Effector memory CD8-positive, alpha-beta T cell (primary cell): ENCODE measurements around the gene SRGAP2C.
"Not testable (repeated sequence)": the region's sequence is repeated elsewhere in the genome, so short reads cannot be mapped to it uniquely, and the experiment has no call there.

Experiments
- ATAC-seq: fragments of 150-1000 bp; cut with Tn5 transposase; replicated peaks from 2 replicates; pipeline ENCODE4 v1.10.0; 2021; ENCODE audit warnings: mild to moderate bottlenecking, moderate library complexity
- DNase-seq, 3 experiments: peaks; one replicate each; pipeline ENCODE4 v3.0.0; 2021
- H3K27ac Mint-ChIP-seq, 2 donors: one replicate each; pipeline ENCODE4 v1.8.0; 2022; ENCODE audit warnings: mild to moderate bottlenecking in 2 of 2, mixed read lengths in 2 of 2, moderate library complexity in 2 of 2
- H3K27me3 Mint-ChIP-seq, 2 donors: one replicate each; pipeline ENCODE4 v1.8.0; 2022; ENCODE audit warnings: mixed read lengths in 2 of 2
- H3K36me3 Mint-ChIP-seq: one replicate; pipeline ENCODE4 v1.8.0; 2022; ENCODE audit warnings: mild to moderate bottlenecking, moderate library complexity, mixed read lengths; ENCODE audit not compliant: insufficient read depth
- H3K4me1 Mint-ChIP-seq, 2 donors: one replicate each; pipeline ENCODE4 v1.8.0; 2022; ENCODE audit warnings: low read depth in 2 of 2, mixed read lengths in 2 of 2
- H3K4me3 Mint-ChIP-seq, 2 donors: one replicate each; pipeline ENCODE4 v1.8.0; 2022; ENCODE audit warnings: mild to moderate bottlenecking in 2 of 2, mixed read lengths in 2 of 2, moderate library complexity in 2 of 2
- H3K9me3 Mint-ChIP-seq, 2 donors: one replicate each; pipeline ENCODE4 v1.8.0; 2022; ENCODE audit warnings: mixed read lengths in 2 of 2

The SRGAP2C gene

GRCh38 chr1:121200985-121201981 is 16.5 kb downstream of the SRGAP2C start:
- not testable (repeated sequence) for H3K27me3 Mint-ChIP-seq, DNase-seq, H3K4me3 Mint-ChIP-seq, H3K4me1 Mint-ChIP-seq, ATAC-seq, H3K9me3 Mint-ChIP-seq, H3K36me3 Mint-ChIP-seq, H3K27ac Mint-ChIP-seq

DNA sequence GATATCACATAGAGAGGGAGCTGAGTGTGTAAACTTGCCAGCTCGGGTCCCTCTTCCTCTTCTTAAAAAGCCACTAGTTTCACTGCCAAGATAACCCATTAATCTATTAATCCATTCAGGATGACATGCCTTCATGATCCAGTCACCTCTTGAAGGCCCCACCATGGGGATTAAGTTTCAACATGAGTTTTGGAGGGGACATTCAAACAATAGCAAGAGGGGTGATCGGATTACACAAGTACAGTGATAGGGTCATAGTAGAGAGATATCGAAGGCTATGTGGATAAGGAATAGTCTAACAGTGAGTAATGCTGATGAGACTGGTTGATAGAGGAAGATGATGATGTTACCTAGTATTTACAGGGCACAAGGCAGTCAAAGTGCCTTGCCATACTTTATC is 18.2 kb downstream of the SRGAP2C start:
- not testable (repeated sequence) for H3K27ac Mint-ChIP-seq, ATAC-seq, H3K36me3 Mint-ChIP-seq, H3K4me3 Mint-ChIP-seq, H3K4me1 Mint-ChIP-seq, DNase-seq, H3K9me3 Mint-ChIP-seq, H3K27me3 Mint-ChIP-seq

GRCh38 chr1:121205786-121206711 is 21.3 kb downstream of the SRGAP2C start:
- not testable (repeated sequence) for ATAC-seq, H3K27me3 Mint-ChIP-seq, H3K9me3 Mint-ChIP-seq, H3K4me1 Mint-ChIP-seq, H3K36me3 Mint-ChIP-seq, DNase-seq, H3K4me3 Mint-ChIP-seq, H3K27ac Mint-ChIP-seq

DNA sequence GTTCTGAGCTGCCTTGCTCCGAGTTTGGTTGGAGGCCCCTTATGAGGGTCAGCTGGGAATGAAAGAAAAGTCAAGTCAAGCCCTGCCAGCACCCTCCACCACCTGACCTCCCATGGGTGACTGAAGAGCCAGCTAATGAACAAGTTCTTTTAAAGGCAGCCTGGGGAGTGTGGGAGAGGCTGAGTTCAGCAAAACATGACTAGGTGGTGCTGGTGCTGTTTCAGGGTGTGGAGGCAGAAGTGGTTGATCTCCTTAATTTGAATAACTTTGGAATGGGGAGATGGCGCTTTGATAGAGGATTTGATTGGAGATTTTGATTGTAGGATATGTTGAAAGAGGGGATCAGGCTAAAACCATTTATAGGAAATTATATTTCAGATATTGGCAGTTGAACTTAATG is 22.6 kb downstream of the SRGAP2C start:
- ATAC-seq, DNase-seq, H3K4me1 Mint-ChIP-seq, H3K36me3 Mint-ChIP-seq, H3K4me3 Mint-ChIP-seq, H3K9me3 Mint-ChIP-seq, H3K27ac Mint-ChIP-seq, H3K27me3 Mint-ChIP-seq: not testable (repeated sequence)

GRCh38 chr1:121208375-121208774 is 23.6 kb downstream of the SRGAP2C start:
- H3K27me3 Mint-ChIP-seq, H3K36me3 Mint-ChIP-seq, DNase-seq, ATAC-seq, H3K9me3 Mint-ChIP-seq, H3K4me1 Mint-ChIP-seq, H3K27ac Mint-ChIP-seq, H3K4me3 Mint-ChIP-seq: not testable (repeated sequence)

DNA sequence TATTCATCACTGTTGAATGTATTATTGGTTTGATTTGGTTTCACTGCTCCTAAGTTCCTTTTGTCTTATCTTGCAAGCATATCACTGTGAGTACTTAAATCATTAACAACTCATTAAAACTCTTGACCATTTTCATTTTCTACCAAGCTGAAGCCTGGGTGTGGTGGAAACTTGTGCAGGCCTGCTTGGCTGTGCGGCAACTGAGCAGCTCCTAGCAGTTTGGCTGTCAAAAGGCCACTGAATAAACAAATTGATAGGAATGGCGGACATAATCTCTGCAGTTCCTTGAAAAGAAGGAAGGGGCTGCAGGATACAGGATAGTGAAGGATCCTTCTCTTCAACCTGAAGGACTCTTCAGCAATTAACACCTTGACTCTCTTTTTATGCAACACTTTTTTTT is 26.0 kb downstream of the SRGAP2C start:
- not testable (repeated sequence) for H3K4me3 Mint-ChIP-seq, DNase-seq, H3K27ac Mint-ChIP-seq, H3K36me3 Mint-ChIP-seq, H3K27me3 Mint-ChIP-seq, ATAC-seq, H3K9me3 Mint-ChIP-seq, H3K4me1 Mint-ChIP-seq

DNA sequence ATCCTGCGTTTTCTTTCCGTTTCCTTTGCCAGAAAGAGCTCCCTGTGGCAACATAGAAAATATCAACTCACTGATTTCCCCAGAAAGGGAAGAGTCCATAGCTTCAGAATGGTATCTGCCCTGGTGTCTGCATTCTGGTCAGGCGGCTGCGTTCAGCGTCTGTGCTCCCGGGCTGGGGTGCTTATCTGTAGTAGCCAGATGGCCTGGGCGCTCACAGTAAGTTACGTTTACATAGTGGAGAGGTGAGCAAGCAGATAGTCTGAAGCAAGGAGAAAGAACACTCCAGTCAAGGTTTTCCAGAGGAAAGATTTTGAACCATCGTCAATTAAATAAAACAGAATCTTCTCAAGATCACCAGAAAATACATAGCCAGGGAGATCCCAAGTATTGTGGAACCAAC is 28.7 kb downstream of the SRGAP2C start:
- not testable (repeated sequence) for H3K36me3 Mint-ChIP-seq, ATAC-seq, H3K27ac Mint-ChIP-seq, H3K27me3 Mint-ChIP-seq, H3K4me3 Mint-ChIP-seq, H3K4me1 Mint-ChIP-seq, H3K9me3 Mint-ChIP-seq, DNase-seq

- not testable (repeated sequence) for ATAC-seq, H3K4me3 Mint-ChIP-seq, H3K27me3 Mint-ChIP-seq, H3K27ac Mint-ChIP-seq, DNase-seq, H3K4me1 Mint-ChIP-seq, H3K36me3 Mint-ChIP-seq, H3K9me3 Mint-ChIP-seq
These were observed 29.9 kb downstream of the SRGAP2C start for GRCh38 chr1:121214544-121215156.

GRCh38 chr1:121215699-121216417 is 31.1 kb downstream of the SRGAP2C start:
- not testable (repeated sequence) for H3K27me3 Mint-ChIP-seq, H3K27ac Mint-ChIP-seq, H3K4me1 Mint-ChIP-seq, H3K9me3 Mint-ChIP-seq, DNase-seq, H3K36me3 Mint-ChIP-seq, H3K4me3 Mint-ChIP-seq, ATAC-seq

GRCh38 chr1:121216676-121217075 is 31.9 kb downstream of the SRGAP2C start:
- not testable (repeated sequence) for H3K4me3 Mint-ChIP-seq, H3K36me3 Mint-ChIP-seq, H3K27me3 Mint-ChIP-seq, DNase-seq, H3K27ac Mint-ChIP-seq, H3K9me3 Mint-ChIP-seq, ATAC-seq, H3K4me1 Mint-ChIP-seq

DNA sequence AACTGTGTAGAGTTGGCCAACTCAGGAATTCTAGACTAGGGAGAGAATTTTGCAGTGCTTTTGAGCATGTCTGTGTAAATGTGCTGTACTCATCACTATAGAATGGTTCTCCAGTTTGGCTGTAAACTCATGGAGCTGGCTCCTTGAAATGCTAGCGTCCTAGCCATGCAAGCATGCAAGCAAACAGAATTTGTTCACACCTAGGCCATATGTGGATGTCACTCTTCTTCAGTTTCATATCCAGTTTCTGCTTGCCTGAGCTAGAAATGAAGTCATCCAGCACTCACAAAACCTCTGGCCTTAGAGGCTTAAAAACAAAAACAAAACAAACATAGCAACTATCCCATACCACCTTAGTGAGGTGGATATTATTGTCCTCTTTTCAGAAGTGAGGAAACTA is 37.0 kb downstream of the SRGAP2C start:
- not testable (repeated sequence) for DNase-seq, H3K36me3 Mint-ChIP-seq, H3K27ac Mint-ChIP-seq, H3K4me1 Mint-ChIP-seq, H3K4me3 Mint-ChIP-seq, H3K9me3 Mint-ChIP-seq, H3K27me3 Mint-ChIP-seq
- ATAC-seq: peak; percentile 54

DNA sequence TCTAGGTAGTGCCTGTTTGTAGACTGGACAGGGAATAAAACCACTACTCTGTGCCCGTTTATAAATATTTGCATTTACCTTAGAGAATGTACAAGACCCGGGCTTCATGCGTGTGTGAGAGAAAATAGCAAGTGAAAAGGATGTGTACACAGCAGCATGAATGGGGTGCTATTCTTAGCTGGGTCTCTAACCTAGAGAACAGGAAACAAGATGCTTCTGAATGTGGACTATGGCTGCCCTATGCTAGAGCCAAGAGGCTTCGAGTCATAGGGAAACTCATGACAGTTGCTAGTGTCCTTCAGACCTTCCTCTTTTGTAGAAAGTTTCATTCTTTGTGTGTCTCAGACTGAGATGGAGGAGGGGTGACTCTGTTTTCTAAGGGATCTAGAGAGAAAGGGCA is 39.9 kb downstream of the SRGAP2C start:
- peak; percentile 69 for ATAC-seq
- not testable (repeated sequence) for H3K4me3 Mint-ChIP-seq, H3K36me3 Mint-ChIP-seq, DNase-seq, H3K27ac Mint-ChIP-seq, H3K9me3 Mint-ChIP-seq, H3K4me1 Mint-ChIP-seq, H3K27me3 Mint-ChIP-seq
